ENCODE data around the gene CSNK1G1. TPM values are rescaled to one million over a fixed set of nuclear protein-coding genes. Genes with fewer than 3 reads are reported as not detected.

Gene CSNK1G1
- total RNA-seq, 2 experiments from 2014 or later: 16.7 to 20.4 TPM

- CTCF ChIA-PET: interaction anchor here (0.9 to 1.6 kb wide), 4 partner anchors 8 to 52 kb away, joined by 3 to 4 read pairs (median 4); no protein-coding TSS in a partner anchor
- H3K4me3 Mint-ChIP-seq: no peak overlapping the region
- POLR2A ChIA-PET: no interaction called here
- TF ChIP-seq CTCF (IDR thresholded peaks at IDR 0.05): no peak
- peaks cover 8% of the 10 kb centered on the region for H3K4me1 Mint-ChIP-seq (ENCODE audit: low read depth)
- H3K27ac Mint-ChIP-seq: no peak overlapping the region
- H3K9me3 Mint-ChIP-seq: no peaks in the 10 kb centered on the region
- no peak for ATAC-seq
- peaks cover 16% of the 10 kb centered on the region for H3K36me3 Mint-ChIP-seq (ENCODE audit: low read depth)
- intact Hi-C loops (cut with micrococcal nuclease): loop anchor here (10.0 kb wide), 1 partner anchor 150 kb away; the partner anchor contains the start of gene CSNK1G1
- DNase-seq: no peak
- no peaks in the 10 kb centered on the region for H3K27me3 Mint-ChIP-seq
Measured at GRCh38 chr15:64205202-64205601, 150.8 kb downstream of the CSNK1G1 start.

- TF ChIP-seq CTCF (IDR thresholded peaks at IDR 0.05): no peak
- intact Hi-C loops (cut with micrococcal nuclease): no loop called here
- ATAC-seq (no peak), DNase-seq (no peak)
- H3K4me3 Mint-ChIP-seq: no peak overlapping the region
- H3K27ac Mint-ChIP-seq: no peak overlapping the region
- no peaks in the 10 kb centered on the region for H3K27me3 Mint-ChIP-seq
- ChIA-PET CTCF (interaction anchor here (1.0 kb wide), 1 partner anchor 8 kb away, joined by 3 read pairs; no protein-coding TSS in a partner anchor), POLR2A (no interaction called here)
- no peaks in the 10 kb centered on the region for H3K4me1 Mint-ChIP-seq (ENCODE audit: low read depth)
- no peaks in the 10 kb centered on the region for H3K9me3 Mint-ChIP-seq
- H3K36me3 Mint-ChIP-seq (ENCODE audit: low read depth): peaks cover 15% of the 10 kb centered on the region
Measured at GRCh38 chr15:64197425-64197824, 158.5 kb downstream of the CSNK1G1 start.

- ATAC-seq: no peak
- Mint-ChIP-seq H3K27ac (no peak overlapping the region), H3K4me3 (no peak overlapping the region), H3K27me3 (no peaks in the 10 kb centered on the region), H3K4me1 (ENCODE audit: low read depth) (no peaks in the 10 kb centered on the region), H3K9me3 (no peaks in the 10 kb centered on the region), H3K36me3 (ENCODE audit: low read depth) (peaks cover 10% of the 10 kb centered on the region)
- CTCF ChIA-PET: interaction anchor here (1.0 kb wide), 1 partner anchor 16 kb away, joined by 5 read pairs; no protein-coding TSS in a partner anchor
- no peak for DNase-seq
- intact Hi-C loops (cut with micrococcal nuclease): no loop called here
- TF ChIP-seq CTCF (IDR thresholded peaks at IDR 0.05): no peak
- POLR2A ChIA-PET: no interaction called here
Measured at GRCh38 chr15:64193971-64194370, 162.0 kb downstream of the CSNK1G1 start.

- no peak for ATAC-seq
- H3K27me3 Mint-ChIP-seq: no peaks in the 10 kb centered on the region
- no peak overlapping the region for H3K27ac Mint-ChIP-seq
- intact Hi-C loops (cut with micrococcal nuclease): no loop called here
- peaks cover 12% of the 10 kb centered on the region for H3K36me3 Mint-ChIP-seq (ENCODE audit: low read depth)
- CTCF ChIA-PET: no interaction called here
- DNase-seq: no peak
- no peak overlapping the region for H3K4me3 Mint-ChIP-seq
- H3K4me1 Mint-ChIP-seq (ENCODE audit: low read depth): peaks cover 12% of the 10 kb centered on the region
- POLR2A ChIA-PET: no interaction called here
- no peak for TF ChIP-seq CTCF (IDR thresholded peaks at IDR 0.05)
- H3K9me3 Mint-ChIP-seq: no peaks in the 10 kb centered on the region
Measured at GRCh38 chr15:64191971-64192830, 163.8 kb downstream of the CSNK1G1 start.

Measured in activated CD8-positive, alpha-beta T cell treated with anti-CD3 and anti-CD28 coated beads for 36 hours (primary cell).